Stimulated activated CD8-positive, alpha-beta memory T cell treated with anti-CD3 and anti-CD28 coated beads, Interleukin-4, amount 100 ng/mL, for 24 hours (primary cell): ENCODE results near the gene CROCC2.

Experiments
- DNase-seq: peaks from one replicate; pipeline ENCODE4 v3.0.0-alpha.2; 2020; ENCODE audit warnings: low read depth

Gene CROCC2

DNA sequence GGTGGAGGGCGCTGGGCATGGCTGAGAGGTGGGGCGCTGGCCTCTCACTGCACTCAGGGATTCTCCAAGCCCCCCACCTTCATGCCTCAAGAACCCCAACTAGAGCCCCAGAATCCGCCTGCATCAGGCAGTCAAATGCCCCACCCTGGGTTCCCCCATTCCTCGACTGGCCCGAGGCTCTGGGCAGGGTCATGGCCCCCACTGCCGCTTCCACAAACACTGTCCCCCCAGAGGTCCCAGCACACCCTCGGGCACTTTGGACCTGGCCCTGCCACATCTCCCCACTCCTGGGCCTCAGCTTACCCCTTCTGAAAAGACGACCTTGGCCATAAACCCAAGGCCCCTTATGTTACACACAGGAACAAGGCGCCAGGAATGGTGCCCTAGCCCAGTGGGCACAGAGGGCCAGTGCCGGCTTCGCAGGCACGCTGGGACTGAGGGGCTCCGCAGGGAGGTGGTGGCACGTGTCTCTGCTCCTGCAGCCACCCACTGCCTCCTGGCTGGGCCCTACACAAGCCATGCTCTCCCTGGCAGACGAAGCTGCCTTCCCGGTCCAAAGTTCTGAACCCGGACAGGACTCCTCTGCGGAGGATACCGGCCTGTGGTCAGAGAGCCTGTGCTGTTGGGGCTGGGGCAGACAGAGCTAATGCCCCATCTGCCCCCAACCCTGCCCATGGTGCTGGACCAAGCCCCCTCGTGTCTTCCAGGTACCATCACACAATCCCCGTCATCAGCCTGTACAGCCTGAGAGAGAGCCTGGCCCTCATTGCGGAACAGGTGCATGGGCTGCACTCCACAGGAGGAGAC is 30.7 kb upstream of the CROCC2 start:
- DNase-seq: no peak

DNA sequence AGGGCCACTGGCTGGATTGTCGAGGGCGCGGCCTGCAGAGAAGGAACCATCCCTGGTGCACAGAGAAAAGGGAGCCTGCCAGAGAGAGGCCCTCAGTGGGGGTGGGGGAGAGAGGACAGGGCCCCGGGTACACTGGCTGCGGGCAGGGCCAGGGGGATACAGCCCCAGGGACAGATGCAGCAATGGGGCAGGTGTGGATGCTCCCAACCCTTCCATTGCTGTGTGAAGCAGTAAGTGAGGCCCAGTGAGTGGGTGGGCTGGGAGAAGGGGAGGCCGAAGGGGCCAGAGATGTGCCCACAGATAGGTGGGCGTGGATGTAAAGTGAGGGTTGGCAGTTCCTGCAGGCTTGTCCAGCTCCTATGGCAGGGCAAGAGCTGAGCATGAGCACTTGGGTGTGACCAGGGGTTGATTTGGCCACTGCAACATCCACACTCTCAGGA is 30.1 kb upstream of the CROCC2 start:
- DNase-seq: no peak

DNA sequence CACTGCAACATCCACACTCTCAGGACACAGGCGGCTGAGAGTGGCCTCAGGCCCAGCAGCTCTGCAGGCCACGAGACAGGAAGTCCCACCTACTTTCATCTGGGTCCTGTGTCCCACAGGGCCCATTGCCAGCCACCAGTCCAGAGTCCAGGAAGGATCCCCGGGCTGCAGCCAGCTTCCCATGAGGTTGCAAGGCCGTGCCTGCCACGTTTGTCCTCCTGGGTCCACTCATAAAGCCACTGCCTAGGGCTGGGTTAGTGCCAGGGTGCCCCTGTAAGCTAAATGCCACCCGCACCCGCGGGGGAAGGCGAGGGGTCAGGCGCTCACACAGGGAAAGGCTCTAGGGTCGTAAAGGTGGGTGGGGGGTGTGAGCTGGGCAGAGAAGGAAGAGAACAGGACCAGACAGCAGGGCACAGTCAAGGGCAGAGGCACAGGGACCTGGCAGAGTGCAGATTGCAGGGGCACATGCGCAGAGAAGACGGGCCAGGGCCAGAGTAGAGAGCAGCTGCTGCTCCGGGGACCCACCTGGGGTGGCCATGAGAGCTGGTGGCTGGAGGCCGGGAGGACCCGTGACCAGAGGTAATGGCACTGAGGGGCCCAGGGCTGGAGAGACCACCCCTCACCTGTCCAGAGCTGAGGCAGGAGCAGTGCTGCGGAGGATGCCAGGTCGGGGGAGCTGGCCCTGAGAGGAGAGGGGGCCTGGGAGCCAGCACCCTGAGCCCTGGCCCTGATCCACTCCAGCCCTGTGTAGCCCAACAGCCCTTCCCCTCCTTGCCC is 29.5 kb upstream of the CROCC2 start:
- DNase-seq: no peak

DNA sequence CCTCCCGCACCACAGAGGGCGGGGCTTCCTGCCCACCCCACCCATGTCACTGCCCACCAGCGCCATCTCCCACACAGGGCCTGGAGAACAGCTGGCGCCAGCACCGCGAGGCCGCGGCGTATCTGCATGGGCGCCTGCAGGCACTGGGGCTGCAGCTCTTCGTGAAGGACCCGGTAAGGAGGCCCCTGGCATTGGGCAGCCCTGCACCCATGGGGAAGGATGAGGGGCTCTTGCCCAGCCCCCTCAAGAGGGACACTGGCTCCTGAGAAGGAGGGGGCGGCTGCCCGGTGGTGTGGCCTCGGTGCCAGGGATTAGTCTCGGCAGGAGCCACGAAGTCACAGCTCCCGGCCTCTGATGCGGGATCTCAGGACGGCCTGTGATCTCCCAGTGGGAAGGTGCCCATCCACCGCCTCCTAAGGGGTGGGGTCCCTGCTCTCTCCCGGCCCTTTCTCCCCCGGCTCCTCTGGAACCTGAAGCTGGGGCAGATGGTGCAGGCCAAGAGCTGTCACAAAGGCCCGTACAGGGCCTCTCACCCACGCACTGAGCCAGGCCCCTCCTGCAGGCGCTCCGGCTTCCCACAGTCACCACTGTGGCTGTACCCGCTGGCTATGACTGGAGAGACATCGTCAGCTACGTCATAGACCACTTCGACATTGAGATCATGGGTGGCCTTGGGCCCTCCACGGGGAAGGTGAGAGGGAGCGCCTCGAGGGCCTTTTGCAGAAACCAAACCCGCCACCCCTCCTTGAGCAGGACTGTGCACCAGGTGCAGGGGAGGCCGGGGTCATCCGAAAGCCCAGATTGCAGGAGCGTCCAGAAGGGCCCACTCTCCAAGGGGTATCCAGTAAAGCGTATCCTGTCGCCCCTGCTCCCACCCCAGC is 28.4 kb upstream of the CROCC2 start:
- DNase-seq: no peak

DNA sequence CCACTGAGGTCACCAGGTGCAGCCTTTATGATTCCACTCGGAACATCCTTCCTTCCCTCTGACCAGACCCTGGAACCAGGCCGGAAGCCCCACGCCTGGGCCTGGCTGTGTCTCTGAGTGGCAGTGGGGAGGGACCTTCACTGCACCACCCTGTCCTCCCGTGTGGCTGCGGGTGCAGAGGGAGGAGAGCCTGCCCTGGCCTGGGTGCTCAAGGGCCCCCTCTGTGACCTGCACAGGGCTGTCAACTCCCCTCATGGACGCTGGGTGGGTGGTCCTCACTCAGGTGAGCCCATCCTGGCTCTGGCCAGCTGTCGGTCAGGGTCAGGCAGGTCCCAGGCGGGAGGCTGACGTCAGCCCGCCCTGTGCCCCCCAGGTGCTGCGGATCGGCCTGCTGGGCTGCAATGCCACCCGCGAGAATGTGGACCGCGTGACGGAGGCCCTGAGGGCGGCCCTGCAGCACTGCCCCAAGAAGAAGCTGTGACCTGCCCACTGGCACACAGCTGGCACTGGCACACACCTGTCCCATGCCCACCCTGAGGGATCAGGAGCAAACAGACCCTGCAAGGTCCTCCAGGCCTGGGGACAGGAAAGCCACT is 27.7 kb upstream of the CROCC2 start:
- no peak for DNase-seq

DNA sequence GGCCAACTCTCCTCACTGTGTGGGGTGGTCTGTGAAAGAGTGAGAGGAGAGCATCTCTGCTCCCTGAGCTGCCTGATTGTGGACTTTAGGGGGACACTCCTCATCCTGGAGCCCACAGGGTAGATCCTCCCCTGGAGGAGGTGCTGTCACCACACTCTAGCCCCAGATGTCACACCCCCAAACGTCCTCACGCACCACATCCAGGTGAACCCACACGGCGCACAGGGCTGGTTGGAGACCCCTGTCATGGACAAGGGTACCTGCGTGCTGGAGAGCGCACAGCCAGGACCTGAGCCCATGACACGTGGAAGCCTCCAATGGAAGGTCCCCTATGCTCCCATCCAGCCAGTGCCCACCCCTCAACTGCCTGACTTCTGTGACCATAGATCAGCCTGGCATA is 27.0 kb upstream of the CROCC2 start:
- no peak for DNase-seq

DNA sequence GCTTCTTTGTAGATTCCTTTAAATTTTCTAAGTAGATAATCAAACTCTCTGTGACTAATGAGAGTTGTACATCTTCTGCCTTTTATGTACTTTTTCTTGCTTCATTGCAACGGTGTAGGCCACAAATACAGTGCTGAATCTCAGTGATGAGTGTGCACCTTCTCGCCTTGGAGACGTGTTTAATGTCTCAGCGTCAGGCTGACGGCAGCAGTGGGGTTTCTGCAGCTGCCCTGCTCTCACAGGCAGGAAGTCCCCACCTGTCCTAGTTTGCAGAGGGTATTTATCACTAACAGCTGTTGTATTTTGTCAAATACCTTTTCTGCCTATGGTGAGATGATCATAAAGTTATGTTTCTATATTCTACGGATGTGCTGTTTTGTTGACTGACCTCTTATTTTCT is 24.2 kb upstream of the CROCC2 start:
- DNase-seq: no peak

DNA sequence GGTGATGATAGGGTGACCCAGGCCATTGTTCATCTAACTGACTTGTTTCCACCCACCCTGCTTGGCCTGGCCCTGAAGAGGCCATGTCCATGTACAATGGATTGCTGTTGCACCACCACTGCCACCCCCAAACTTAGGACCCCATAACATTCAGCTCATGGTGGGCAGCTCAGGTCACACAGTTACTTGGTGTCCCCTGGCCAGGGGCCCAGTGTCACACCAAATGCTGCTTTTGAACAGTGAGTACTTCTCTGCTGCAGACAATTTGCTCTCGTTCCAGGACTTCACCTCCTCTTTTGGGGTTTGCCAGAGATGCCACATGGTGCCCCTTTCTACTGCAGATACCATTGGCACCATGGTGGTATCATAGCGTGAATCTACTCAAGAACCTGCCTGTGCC is 21.9 kb upstream of the CROCC2 start:
- no peak for DNase-seq

DNA sequence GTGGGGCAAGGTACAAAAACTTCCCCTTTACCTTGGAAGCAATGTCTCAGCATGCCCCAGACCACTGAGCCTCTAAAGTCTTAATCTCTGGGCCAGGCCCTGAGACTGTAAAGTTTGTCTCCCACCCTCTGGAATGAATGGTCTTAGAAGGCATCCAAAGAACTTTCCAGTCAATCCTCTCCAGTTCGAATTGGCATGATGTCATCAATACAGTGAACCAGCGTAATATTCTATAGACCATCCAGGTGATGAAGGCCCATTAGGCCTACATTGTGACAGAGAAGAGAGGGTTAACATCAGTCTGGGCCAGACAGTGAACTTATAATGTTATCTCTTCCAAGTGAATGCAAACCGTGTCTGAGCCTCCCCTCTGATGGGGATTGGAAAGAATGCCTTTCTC is 21.4 kb upstream of the CROCC2 start:
- DNase-seq: no peak

DNA sequence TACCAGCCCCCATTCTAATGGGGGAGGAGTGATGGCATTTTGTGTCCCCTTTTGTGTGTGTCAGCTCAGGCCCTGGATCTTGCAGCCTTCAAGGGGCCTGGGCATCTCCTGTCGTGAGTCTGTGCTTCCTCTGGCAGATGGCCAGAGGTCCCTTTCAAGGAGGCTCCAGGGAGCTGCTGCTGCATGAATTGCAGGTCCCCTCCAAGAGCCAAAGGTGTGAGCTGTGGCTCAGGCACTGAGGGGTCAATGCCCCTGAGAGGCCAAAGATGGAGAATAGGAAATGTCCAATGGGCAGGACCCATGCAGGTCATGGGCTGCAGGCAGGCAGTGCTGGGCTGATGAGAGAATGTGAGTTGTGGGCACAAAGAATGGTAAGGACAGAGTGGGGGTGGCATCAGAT is 20.6 kb upstream of the CROCC2 start:
- DNase-seq: no peak

DNA sequence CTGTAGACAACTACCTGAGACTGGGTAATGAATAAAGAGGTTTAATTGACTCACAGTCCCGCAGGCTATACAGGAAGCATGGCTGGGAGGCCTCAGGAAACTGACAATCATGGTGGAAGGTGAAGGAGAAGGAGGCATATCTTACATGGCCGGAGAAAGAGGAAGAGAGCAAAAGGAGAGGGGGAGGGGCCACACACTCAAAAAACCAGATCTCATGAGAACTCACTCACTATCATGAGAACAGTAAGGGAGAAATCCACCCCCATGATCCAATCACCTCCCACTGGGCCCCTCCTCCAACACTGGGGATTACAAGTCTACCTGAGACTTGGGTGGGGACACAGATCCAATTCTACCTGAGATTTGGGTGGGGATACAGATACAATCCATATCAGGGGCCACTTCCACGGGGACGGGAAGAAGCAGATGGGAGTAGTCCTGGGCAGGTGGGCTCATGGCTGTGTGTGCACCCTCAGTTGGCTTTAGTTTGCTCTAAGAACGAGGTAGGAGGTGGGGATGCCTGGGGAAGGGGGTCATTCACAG is 20.0 kb upstream of the CROCC2 start:
- no peak for DNase-seq

DNA sequence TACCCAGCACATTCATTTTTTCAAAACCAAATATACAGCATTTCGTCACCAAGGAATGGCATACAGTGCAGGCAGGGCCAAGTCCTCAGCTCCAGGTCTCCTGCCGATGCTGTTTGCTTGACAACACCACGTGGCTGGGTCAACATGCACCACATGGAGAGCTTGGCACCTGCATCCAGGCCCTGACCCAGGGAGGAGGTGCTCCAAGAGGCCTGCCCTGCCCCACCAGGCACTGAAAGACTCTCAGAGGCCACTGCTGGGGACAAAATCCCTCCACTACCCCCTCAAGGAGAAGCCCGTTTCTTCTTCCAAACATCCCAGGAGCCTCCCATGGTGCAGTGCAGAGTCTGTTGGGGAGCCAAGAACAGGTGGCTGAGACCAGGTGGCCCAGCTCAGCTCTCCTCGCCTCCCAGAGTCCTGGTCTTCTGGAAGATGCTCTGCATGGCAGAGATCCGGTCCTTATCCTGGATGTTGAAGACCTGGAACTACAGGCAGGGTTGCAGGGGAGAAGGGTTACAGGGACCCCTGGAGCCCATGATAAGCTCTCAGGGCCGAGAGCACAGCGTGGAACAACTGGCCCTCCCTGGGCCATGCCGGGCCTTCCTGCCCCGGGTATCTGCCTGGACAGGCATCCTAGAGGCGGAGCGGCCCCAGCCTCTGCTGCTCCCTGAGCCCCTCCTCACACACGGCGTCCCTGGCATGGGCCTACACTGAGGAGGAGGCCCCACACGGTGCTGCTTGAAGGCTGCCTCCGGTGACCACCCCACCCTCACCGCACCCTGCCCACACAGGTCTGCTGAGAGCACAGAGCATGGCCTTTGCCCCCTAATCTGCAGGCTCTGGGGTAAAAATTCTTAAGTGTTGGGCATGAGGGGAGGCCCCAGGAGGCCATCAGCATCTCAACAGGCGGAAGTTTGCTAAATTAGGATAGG is 19.2 kb upstream of the CROCC2 start:
- DNase-seq: no peak

DNA sequence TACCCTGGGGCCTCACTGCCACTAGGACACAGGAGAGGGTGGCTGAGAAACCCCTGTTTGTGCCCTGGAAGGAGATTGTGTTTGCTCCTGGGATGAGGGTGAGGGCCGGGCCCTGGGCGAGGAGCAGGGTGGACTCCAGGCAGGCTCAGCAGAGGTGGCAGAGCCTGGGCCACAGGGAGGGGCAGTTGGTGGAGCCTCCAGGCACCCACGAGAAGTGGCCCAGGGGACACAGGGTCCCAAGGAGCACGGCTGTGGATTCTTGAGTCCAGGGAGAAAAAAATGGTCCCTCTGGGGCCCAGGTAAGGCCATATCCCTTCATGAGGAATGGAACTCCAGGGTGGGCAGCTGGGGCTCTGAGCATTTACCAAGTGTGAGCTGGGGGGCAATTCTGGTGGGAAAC is 18.5 kb upstream of the CROCC2 start:
- DNase-seq: no peak

DNA sequence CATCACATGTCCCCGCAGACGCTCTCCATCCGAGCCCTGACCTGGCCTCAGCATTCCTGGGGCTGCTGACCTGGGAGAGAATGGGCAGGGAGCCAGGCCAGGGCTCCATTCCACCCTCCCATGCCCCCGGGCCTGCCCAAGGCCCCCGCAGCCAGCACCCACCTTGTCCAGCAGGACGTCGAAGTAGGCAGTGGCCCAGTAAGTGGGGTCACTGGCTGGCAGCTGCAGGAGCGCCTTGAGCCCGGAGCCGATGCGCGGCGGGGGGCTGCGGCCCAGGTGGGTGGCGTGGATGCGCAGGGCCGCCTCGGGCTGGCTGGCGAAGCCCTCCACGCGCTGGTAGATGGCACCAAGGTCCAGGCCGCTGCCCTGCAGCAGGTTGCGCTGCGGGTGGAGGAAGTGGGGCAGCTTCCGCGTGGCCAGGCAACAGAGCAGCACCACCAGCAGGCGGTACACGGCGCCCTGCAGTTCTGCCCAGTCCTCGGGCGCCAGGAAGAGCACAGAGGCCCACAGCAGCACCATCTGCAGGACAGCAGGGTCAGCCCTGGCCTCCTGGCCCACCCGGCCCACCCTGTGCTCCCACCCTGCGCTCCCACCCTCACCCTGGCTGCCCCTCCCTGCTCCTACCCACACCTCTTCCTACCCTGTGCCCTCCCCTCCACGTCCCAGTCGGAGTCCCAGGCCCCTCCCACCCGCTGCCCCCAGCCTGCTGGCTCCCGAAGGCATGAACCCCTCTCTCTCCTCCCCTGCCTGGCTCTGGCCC is 17.8 kb upstream of the CROCC2 start:
- DNase-seq: no peak

DNA sequence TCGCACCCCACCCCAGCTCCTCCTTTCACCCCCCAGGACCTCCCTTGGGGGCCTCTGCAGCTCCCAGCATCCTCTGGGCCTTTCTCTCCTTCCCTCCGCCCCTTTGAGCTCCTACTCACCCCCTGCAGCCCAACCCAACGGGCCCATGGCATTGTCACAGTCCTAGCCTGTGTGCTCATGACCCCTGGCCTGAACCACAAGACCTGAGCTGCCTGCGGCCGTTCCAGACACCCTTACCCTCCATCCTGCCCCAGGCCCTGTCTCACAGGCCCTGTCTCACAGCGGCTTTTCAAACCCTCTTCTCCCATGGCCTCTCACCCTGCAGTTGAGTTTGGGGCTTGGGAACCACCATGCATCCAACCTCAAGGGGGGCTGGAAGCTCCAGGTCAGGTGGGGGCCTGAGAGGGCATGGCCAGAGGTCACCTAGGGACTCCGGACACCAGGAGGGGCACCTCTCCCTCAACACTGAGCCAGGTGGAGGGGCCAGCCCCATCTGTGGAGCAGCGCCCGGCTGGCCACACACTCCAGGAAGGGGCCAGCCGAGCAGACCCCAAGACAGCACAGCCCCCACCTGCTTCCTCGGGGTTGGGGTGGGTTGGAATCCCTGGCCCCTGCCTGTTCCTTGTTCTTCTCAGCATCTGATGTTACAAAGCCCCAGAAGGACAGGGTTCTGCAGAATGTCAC is 17.1 kb upstream of the CROCC2 start:
- DNase-seq: no peak

DNA sequence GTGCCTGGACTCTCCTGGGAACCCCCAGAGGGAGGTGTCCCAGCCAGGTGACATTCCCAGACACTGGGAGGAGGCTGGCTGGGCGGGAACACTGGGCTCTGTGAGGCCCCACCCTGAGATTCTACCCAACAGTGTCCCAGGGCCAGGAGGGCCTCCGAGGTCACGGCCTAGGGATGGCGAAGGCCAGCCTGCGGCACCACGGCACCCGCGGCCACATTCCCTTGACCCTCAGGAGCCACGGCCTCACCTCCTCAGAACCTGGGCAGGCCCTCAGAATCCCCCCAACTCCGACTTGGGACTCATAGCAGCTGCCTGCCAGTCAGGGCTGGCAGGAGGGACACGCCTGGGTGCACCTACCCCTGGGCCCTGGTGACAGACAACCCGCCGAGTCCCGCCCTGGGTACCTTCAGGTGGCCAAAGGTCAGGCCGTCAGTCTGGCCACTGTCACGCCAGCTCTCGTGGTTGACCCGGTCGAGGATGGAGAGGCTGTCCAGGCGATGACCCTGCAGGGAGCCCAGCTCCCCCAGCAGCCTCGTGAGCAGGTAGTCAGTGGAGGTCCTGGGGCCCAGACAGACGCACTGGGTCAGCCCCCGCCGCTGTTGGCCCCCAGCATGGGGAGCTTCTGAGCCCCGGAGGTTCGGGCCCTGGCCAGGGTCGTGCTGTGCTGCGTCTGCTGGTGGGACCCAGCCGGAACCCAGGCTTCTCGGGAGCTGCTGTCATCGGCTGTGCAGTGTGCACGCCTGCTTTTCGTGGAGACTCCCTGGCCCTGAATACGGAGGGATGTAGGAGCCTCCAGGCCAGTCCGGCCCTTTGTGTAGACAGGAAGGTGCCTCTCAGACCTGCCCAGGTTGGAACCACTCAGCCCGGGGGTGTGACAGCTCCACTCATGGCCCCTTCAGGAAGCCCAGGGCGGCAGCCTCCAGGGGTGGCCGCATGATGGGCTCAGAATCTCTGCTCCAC is 16.3 kb upstream of the CROCC2 start:
- no peak for DNase-seq

DNA sequence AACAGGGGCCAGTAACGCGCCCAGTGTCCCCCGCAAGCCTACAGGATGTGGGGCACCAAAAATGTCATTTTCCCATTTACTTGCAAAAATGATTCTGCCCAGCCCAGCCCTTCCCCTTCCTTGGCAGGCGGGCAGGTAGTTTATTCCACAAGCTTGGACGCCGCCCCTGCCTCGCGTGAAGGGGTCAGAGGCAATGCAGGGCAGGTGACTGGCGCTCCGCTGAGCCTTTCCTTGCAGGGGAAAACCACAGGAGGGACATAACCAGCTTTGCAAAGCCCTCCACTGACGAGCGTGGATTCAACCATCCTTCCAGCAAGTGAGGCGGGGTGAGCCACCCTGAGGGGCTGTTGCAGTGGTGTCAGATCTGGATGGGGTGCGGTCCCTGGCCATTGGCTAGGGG is 15.4 kb upstream of the CROCC2 start:
- no peak for DNase-seq
